NCI-H82 (cell line): ENCODE results near the gene ITGA1.
A peak's percentile ranks its signal among the peaks of the same experiment; 100 is the strongest.
"Not testable (repeated sequence)": the region's sequence is repeated elsewhere in the genome, so short reads cannot be mapped to it uniquely, and the experiment has no call there.

Experiments
- DNase-seq: peaks from one replicate; lab custom pipeline; 2025; lab: John Stamatoyannopoulos, UW

The ITGA1 gene

DNA sequence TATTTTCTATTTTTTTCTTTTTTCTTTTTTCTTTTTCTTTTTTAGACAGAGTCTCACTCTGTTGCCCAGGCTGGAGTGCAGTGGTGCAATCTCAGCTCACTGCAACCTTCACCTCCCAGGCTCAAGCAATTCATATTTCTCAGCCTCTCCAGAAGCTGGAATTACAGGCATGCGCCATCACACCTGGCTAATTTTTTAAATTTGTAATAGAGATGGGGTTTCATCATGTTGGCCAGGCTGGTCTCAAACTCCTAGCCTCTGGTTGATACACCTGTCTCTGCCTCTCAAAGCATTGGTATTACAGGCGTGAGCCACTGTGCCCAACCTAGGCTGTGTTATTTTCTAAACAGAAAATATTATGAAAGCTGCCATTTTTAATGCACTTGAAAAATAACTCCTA, 78.3 kb downstream of the ITGA1 start:
- DNase-seq: not testable (repeated sequence)

DNA sequence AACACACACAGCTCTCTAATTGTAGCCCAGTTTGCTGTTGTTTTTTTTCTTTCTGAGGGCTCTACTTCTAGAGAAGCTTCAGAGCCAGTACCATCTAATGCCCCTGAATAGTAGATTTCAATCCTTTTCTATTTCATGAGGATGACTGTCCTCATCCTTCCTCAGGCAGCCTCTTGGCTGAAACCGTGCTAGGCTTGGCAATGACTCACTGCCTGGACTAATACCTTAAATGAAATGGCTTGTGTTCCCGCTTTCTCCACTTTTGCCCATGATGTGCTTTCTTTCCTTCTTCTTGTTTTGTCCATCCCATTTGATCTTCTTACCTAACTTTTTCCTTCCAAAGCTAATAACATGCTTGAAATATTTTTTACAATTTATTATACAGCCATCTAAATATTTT, 80.1 kb downstream of the ITGA1 start:
- no peak for DNase-seq

GRCh38 chr5:52868417-52868816, 80.7 kb downstream of the ITGA1 start:
- DNase-seq: no peak

DNA sequence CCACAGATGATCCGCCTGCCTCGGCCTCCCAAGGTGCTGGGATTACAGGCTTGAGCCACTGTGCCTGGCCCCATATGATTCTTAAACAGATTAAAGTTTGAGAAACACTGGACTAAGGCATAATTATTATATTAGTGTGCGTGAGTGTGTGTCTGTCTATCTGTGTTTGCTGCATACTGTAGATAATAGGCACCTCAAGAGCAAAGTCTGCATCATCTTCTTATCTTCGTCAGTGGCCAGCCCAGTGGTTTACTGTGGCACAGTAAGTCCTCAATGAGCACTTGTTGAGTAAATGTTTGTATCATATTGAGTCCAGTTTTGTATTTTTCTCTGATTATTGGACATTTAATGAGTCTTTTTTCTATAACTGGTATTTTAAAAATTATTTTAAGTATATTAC, 81.7 kb downstream of the ITGA1 start:
- DNase-seq: no peak

DNA sequence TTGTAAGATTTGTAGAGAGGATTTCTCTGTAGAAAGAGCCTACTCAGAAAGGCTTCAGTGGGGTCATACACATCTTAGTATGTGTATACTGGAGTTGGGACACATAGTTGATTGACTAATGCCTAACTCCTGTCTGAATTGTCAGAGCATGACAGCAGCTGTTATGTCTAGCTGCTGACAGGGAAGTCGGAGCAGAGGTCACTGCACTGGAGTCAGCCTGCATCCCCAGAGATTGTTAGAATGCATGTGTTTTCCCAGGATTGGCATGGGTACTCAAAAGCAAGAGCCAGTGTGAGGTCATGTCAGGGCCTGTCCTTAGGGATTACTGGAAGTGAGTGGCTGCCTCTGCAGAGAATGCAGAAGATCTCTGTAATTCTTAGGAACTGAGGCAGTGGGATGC, 82.7 kb downstream of the ITGA1 start:
- no peak for DNase-seq

DNA sequence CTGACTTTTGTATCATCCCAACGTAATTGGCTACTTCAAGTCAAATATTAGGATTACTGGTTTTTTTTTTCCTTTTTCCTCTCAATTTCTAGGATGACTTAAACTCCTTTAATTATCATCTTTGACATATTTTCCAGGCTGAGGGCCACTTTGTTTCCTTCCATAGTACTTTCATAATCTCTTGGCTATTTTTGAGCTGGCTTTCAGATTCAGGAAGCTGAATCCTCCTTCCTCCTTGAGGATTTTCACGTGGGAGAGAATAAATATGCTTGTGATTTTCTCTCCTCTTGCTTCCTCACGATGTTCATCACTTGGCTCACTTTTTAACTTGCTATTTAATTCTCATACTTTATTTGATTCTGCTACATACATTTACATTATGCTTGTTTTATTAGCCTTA, 88.1 kb downstream of the ITGA1 start:
- DNase-seq: no peak

- no peak for DNase-seq
Measured at GRCh38 chr5:52876456-52876855, 88.7 kb downstream of the ITGA1 start.

- DNase-seq: peak; percentile 73
Measured at GRCh38 chr5:52878656-52879055, 90.9 kb downstream of the ITGA1 start.

DNA sequence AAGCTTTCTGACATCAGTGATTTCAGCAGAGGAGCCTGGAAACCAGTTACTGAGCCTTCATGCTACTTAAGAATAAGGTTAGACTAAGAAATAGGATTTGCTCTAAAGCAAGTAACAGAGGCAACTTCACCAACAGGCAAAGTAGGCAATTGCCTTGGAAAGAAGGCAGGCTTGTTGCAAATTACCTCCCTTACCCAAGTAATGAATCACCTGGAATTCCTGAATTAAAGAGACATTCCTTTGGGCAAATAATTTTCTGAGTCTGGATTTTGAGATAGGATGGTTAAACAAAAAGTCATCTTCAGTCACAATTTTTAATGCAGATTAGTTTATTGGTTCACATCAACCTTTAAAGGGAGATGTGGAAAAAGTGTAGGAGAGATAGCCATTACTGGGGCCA, 92.8 kb downstream of the ITGA1 start:
- DNase-seq: no peak

GRCh38 chr5:52881468-52881867, 93.8 kb downstream of the ITGA1 start:
- no peak for DNase-seq

DNA sequence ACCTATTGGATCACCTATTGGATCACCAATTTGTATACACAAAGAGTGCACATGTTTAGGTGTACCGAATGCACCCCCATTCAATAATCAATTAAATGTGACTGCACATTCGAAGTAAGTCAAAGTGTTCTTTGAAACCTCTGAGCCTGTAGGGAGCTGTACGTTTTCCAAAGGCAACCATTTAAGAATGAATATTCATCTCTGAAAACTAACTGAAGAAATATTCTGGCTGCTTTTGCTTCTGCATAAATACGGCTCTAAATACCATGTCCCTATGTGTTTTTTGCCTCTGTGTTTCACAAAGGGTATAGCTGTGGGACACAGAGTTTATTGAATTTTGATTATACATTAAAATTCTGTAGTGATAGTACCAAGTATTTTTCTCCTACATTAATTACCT, 95.4 kb downstream of the ITGA1 start:
- DNase-seq: no peak

- no peak for DNase-seq
Measured at GRCh38 chr5:52884453-52884852, 96.7 kb downstream of the ITGA1 start.

GRCh38 chr5:52885614-52886013, 97.9 kb downstream of the ITGA1 start:
- DNase-seq: no peak

DNA sequence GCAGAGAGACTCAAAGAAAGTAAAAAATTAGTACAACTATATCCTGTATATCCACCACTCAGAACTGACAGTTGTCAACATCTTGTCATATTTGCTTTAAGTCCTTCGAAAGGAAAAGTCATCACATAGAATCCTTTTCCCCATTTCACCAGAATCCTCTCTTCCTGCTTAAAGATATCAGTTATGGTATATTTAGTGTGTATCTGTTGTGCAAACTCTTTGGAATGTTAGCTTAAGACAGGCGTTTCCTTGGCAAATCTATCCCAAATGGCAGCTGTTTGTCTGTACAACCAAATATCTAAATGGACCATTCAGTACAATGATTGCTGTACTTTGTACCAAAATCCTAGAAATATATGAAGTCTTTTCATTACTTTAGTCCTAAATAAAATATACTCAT, 98.5 kb downstream of the ITGA1 start:
- no peak for DNase-seq

GRCh38 chr5:52887066-52887465, 99.3 kb downstream of the ITGA1 start:
- no peak for DNase-seq

- DNase-seq: no peak
Measured at GRCh38 chr5:52888363-52888762, 100.6 kb downstream of the ITGA1 start.

GRCh38 chr5:52892242-52892878, 104.6 kb downstream of the ITGA1 start:
- DNase-seq: no peak

- DNase-seq: no peak
Measured at GRCh38 chr5:52893105-52893504, 105.4 kb downstream of the ITGA1 start.

GRCh38 chr5:52893863-52894262, 106.1 kb downstream of the ITGA1 start:
- no peak for DNase-seq

GRCh38 chr5:52894451-52894850, 106.7 kb downstream of the ITGA1 start:
- DNase-seq: no peak

DNA sequence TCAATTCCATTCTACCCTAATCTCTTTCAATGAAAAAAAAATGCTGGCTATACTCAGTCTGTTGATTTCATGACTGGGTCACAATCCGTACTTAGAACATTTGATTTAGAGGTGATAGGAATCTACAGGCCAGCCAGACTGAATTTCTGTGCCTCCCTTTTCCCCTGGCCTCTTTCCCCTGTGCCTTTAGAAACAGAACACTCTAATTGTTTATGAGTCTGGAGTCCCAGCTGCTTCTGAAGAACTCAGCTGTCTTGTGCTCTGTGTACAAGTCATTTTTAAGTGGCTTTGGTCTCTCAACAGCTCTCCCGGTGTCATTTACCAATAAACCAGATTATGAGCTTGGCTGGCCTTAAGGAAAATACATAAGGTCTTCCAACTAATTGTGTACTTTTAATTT, 107.4 kb downstream of the ITGA1 start:
- DNase-seq: peak; percentile 71

GRCh38 chr5:52895572-52896413, 108.1 kb downstream of the ITGA1 start:
- no peak for DNase-seq

DNA sequence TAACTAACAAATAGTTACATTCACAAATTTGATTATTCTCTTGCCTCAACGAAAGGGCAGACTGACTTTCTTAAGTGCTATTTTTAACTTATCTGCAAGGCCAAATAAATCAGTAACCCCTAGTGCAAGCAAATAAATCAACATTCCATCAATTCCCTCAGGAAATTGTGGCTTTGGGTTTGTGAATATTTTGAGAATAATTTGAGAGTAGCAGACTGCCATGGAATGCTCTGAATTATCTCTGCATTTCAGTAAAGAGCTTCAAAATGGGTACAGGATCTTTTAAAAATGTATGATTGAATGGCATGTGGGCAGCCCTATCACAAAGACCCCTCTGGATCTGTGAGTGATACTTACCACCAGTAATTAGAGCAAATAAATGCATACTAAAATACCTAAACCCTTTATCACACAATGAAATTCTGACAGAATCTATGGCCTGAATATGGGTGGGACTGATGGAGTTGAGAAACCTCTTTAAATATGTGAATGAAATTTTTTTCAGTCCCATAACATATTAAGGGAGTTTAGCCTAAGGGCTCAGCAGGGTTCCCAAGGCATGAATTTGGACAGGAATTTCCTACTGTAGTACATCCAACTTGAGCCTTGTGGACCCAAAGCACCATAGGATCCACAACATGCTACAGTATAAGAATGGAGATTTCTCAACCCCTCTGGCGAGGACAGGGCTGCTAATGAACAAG, 109.0 kb downstream of the ITGA1 start:
- no peak for DNase-seq
